Activated naive CD8-positive, alpha-beta T cell treated with anti-CD3 and anti-CD28 coated beads, Interleukin-2, amount 10 ng/mL, durations not matched to agents 7 days and 5 days (primary cell): ENCODE measurements around the gene CCDC148. TPM values are rescaled to one million over a fixed set of nuclear protein-coding genes. Genes with fewer than 3 reads are reported as not detected.

ENCODE experiments used
- ATAC-seq: fragments of 150-1000 bp; cut with Tn5 transposase; one replicate; pipeline ENCODE4 v1.10.0; 2021; ENCODE audit warnings: low read depth, moderate library complexity
- POLR2A ChIA-PET: fragments of 350-600 bp; sonication (Branson Sonifier 250); formaldehyde crosslinking; loops from one replicate; lab custom pipeline; 2021; ENCODE audit warnings: antibody characterized with exemption; lab: Charles Lee
- DNase-seq: peaks from one replicate; pipeline ENCODE4 v3.0.0; 2021
- H3K27ac Mint-ChIP-seq: one replicate; pipeline ENCODE4 v1.8.0; 2022; ENCODE audit warnings: mild to moderate bottlenecking, mixed read lengths
- H3K27me3 Mint-ChIP-seq: one replicate; pipeline ENCODE4 v1.8.0; 2022; ENCODE audit warnings: mild to moderate bottlenecking, moderate library complexity, mixed read lengths
- H3K36me3 Mint-ChIP-seq: one replicate; pipeline ENCODE4 v1.8.0; 2021; ENCODE audit warnings: mild to moderate bottlenecking, mixed read lengths
- H3K4me1 Mint-ChIP-seq: one replicate; pipeline ENCODE4 v1.8.0; 2021; ENCODE audit warnings: mixed read lengths
- H3K4me3 Mint-ChIP-seq: one replicate; pipeline ENCODE4 v1.8.0; 2022; ENCODE audit warnings: mild to moderate bottlenecking, moderate library complexity, mixed read lengths
- H3K9me3 Mint-ChIP-seq: one replicate; pipeline ENCODE4 v1.8.0; 2021; ENCODE audit warnings: mixed read lengths
- total RNA-seq, 2 experiments: library from RNA; stranded (reverse); gene quantifications; one replicate each; pipeline ENCODE4 v1.2.3, GENCODE V29; 2021

Gene CCDC148
- total RNA-seq, 2 experiments from 2014 or later = not detected

GRCh38 chr2:158214431-158214830, 242.1 kb downstream of the CCDC148 start:
- Mint-ChIP-seq H3K27ac (no peak overlapping the region), H3K4me1 (peaks cover 5% of the 10 kb centered on the region), H3K9me3 (no peaks in the 10 kb centered on the region), H3K4me3 (no peak overlapping the region), H3K27me3 (peaks cover 4% of the 10 kb centered on the region), H3K36me3 (no peaks in the 10 kb centered on the region)
- no peak for DNase-seq
- POLR2A ChIA-PET = no interaction called here
- no peak for ATAC-seq

GRCh38 chr2:158213773-158214172, 242.8 kb downstream of the CCDC148 start:
- no peak for ATAC-seq
- H3K4me1 Mint-ChIP-seq = peaks cover 5% of the 10 kb centered on the region
- no peaks in the 10 kb centered on the region for H3K36me3 Mint-ChIP-seq
- peaks cover 4% of the 10 kb centered on the region for H3K27me3 Mint-ChIP-seq
- no peaks in the 10 kb centered on the region for H3K9me3 Mint-ChIP-seq
- no peak for DNase-seq
- POLR2A ChIA-PET = no interaction called here
- H3K27ac Mint-ChIP-seq = no peak overlapping the region
- H3K4me3 Mint-ChIP-seq = no peak overlapping the region

- Mint-ChIP-seq H3K9me3 (no peaks in the 10 kb centered on the region), H3K36me3 (no peaks in the 10 kb centered on the region), H3K27me3 (peaks cover 4% of the 10 kb centered on the region), H3K27ac (no peak overlapping the region), H3K4me3 (no peak overlapping the region), H3K4me1 (peaks cover 5% of the 10 kb centered on the region)
- DNase-seq (no peak), ATAC-seq (no peak)
- POLR2A ChIA-PET = no interaction called here
Measured at GRCh38 chr2:158212301-158212700, 244.3 kb downstream of the CCDC148 start.

- Mint-ChIP-seq H3K4me3 (no peak overlapping the region), H3K27ac (no peak overlapping the region), H3K9me3 (no peaks in the 10 kb centered on the region), H3K4me1 (peaks cover 5% of the 10 kb centered on the region), H3K36me3 (no peaks in the 10 kb centered on the region), H3K27me3 (peaks cover 4% of the 10 kb centered on the region)
- DNase-seq (no peak), ATAC-seq (no peak)
- POLR2A ChIA-PET = no interaction called here
Measured at GRCh38 chr2:158211502-158211901, 245.1 kb downstream of the CCDC148 start.

GRCh38 chr2:158207354-158207753, 249.2 kb downstream of the CCDC148 start:
- Mint-ChIP-seq H3K9me3 (no peaks in the 10 kb centered on the region), H3K4me1 (peaks cover 2% of the 10 kb centered on the region), H3K27me3 (peaks cover 5% of the 10 kb centered on the region), H3K27ac (no peak overlapping the region), H3K4me3 (no peak overlapping the region), H3K36me3 (no peaks in the 10 kb centered on the region)
- DNase-seq (no peak), ATAC-seq (no peak)
- POLR2A ChIA-PET = no interaction called here

- ATAC-seq (no peak), DNase-seq (no peak)
- POLR2A ChIA-PET = no interaction called here
- Mint-ChIP-seq H3K4me3 (no peak overlapping the region), H3K4me1 (peaks cover 2% of the 10 kb centered on the region), H3K27me3 (peaks cover 5% of the 10 kb centered on the region), H3K27ac (no peak overlapping the region), H3K36me3 (no peaks in the 10 kb centered on the region), H3K9me3 (no peaks in the 10 kb centered on the region)
Measured at GRCh38 chr2:158205215-158205614, 251.3 kb downstream of the CCDC148 start.

GRCh38 chr2:158204741-158205165, 251.8 kb downstream of the CCDC148 start:
- Mint-ChIP-seq H3K4me1 (peaks cover 2% of the 10 kb centered on the region), H3K27me3 (peaks cover 5% of the 10 kb centered on the region), H3K4me3 (no peak overlapping the region), H3K36me3 (no peaks in the 10 kb centered on the region), H3K27ac (no peak overlapping the region), H3K9me3 (no peaks in the 10 kb centered on the region)
- DNase-seq = no peak
- POLR2A ChIA-PET = no interaction called here
- no peak for ATAC-seq

- no peaks in the 10 kb centered on the region for H3K9me3 Mint-ChIP-seq
Measured at GRCh38 chr2:158202161-158202815, 254.3 kb downstream of the CCDC148 start.

GRCh38 chr2:158199928-158200650, 256.5 kb downstream of the CCDC148 start:
- Mint-ChIP-seq H3K27ac (no peak overlapping the region), H3K36me3 (no peaks in the 10 kb centered on the region), H3K27me3 (peaks cover 14% of the 10 kb centered on the region), H3K4me3 (no peak overlapping the region), H3K9me3 (no peaks in the 10 kb centered on the region), H3K4me1 (peaks cover 2% of the 10 kb centered on the region)
- POLR2A ChIA-PET = no interaction called here
- DNase-seq (no peak), ATAC-seq (no peak)

More at GRCh38 chr2:158202161-158202815, 254.3 kb downstream of the CCDC148 start:
- ATAC-seq = no peak
- no peak overlapping the region for H3K27ac Mint-ChIP-seq
- DNase-seq = no peak
- POLR2A ChIA-PET = no interaction called here
- H3K4me1 Mint-ChIP-seq = peaks cover 2% of the 10 kb centered on the region
- H3K4me3 Mint-ChIP-seq = no peak overlapping the region
- H3K36me3 Mint-ChIP-seq = no peaks in the 10 kb centered on the region
- peaks cover 9% of the 10 kb centered on the region for H3K27me3 Mint-ChIP-seq

GRCh38 chr2:158197940-158198339, 258.6 kb downstream of the CCDC148 start:
- DNase-seq = no peak
- no peak for ATAC-seq
- H3K27ac Mint-ChIP-seq = no peak overlapping the region
- H3K27me3 Mint-ChIP-seq = peaks cover 12% of the 10 kb centered on the region
- no peaks in the 10 kb centered on the region for H3K36me3 Mint-ChIP-seq
- no peak overlapping the region for H3K4me3 Mint-ChIP-seq
- POLR2A ChIA-PET = no interaction called here
- H3K4me1 Mint-ChIP-seq = no peaks in the 10 kb centered on the region
- no peaks in the 10 kb centered on the region for H3K9me3 Mint-ChIP-seq

GRCh38 chr2:158194229-158194628, 262.3 kb downstream of the CCDC148 start:
- DNase-seq (no peak), ATAC-seq (no peak)
- H3K4me1 Mint-ChIP-seq = peaks cover 12% of the 10 kb centered on the region
- H3K9me3 Mint-ChIP-seq = no peaks in the 10 kb centered on the region
- H3K36me3 Mint-ChIP-seq = no peaks in the 10 kb centered on the region
- no peak overlapping the region for H3K27ac Mint-ChIP-seq
- H3K27me3 Mint-ChIP-seq = peaks cover 14% of the 10 kb centered on the region
- POLR2A ChIA-PET = no interaction called here
- no peak overlapping the region for H3K4me3 Mint-ChIP-seq

GRCh38 chr2:158192515-158193443, 263.8 kb downstream of the CCDC148 start:
- H3K27ac Mint-ChIP-seq = no peak overlapping the region
- H3K27me3 Mint-ChIP-seq = peaks cover 10% of the 10 kb centered on the region
- no peak overlapping the region for H3K4me3 Mint-ChIP-seq
- H3K4me1 Mint-ChIP-seq = peaks cover 12% of the 10 kb centered on the region
- DNase-seq (no peak), ATAC-seq (no peak)
- no peaks in the 10 kb centered on the region for H3K9me3 Mint-ChIP-seq
- POLR2A ChIA-PET = no interaction called here
- H3K36me3 Mint-ChIP-seq = no peaks in the 10 kb centered on the region

GRCh38 chr2:158191076-158191895, 265.3 kb downstream of the CCDC148 start:
- Mint-ChIP-seq H3K4me1 (peaks cover 12% of the 10 kb centered on the region), H3K27ac (no peak overlapping the region), H3K9me3 (no peaks in the 10 kb centered on the region), H3K4me3 (peak overlapping the region; percentile 20), H3K27me3 (peaks cover 8% of the 10 kb centered on the region), H3K36me3 (no peaks in the 10 kb centered on the region)
- ATAC-seq (peak; percentile 60), DNase-seq (no peak)
- POLR2A ChIA-PET = no interaction called here
